GM12864 (cell line): Measurements from ENCODE around the gene EPHB1.

Experiments used
- DNase-seq: peaks from one replicate; pipeline ENCODE4 v3.0.0-alpha.2; 2011; ENCODE audit warnings: low read depth
- H3K4me3 ChIP-seq: 2 replicates; pipeline ENCODE4 v1.5.1; 2011; ENCODE audit warnings: mild to moderate bottlenecking, low read depth, low read length, control low read depth
- CTCF ChIP-seq: IDR thresholded peaks from 2 replicates; pipeline ENCODE4 v1.5.1; 2011; ENCODE audit warnings: low read depth, mild to moderate bottlenecking, moderate library complexity, low read length, control low read depth, inconsistent platforms; ENCODE audit errors: missing control alignments

Gene EPHB1

GRCh38 chr3:134863915-134864314 is 68.9 kb downstream of the EPHB1 start:
- no peak for TF ChIP-seq CTCF

GRCh38 chr3:134864636-134865035 is 69.6 kb downstream of the EPHB1 start:
- no peak overlapping the region for H3K4me3 ChIP-seq
- DNase-seq = no peak
- TF ChIP-seq CTCF = no peak

More at GRCh38 chr3:134863915-134864314, 68.9 kb downstream of the EPHB1 start:
- H3K4me3 ChIP-seq = no peak overlapping the region
- DNase-seq = no peak

- no peak overlapping the region for H3K4me3 ChIP-seq
- no peak for TF ChIP-seq CTCF
- no peak for DNase-seq
These were observed 72.2 kb downstream of the EPHB1 start for GRCh38 chr3:134867277-134867676.

GRCh38 chr3:134869153-134869726 is 74.2 kb downstream of the EPHB1 start:
- H3K4me3 ChIP-seq = no peak overlapping the region
- no peak for DNase-seq
- TF ChIP-seq CTCF = no peak

GRCh38 chr3:134871818-134872217 is 76.8 kb downstream of the EPHB1 start:
- no peak for DNase-seq
- no peak overlapping the region for H3K4me3 ChIP-seq
- TF ChIP-seq CTCF = no peak

- no peak for DNase-seq
- no peak overlapping the region for H3K4me3 ChIP-seq
- no peak for TF ChIP-seq CTCF
These were observed 77.7 kb downstream of the EPHB1 start for GRCh38 chr3:134872440-134873388.
